H9 (cell line): ENCODE measurements around the gene RNF103. TPM values are rescaled to one million over a fixed set of nuclear protein-coding genes. Genes with fewer than 3 reads are reported as not detected.

Experiments used
- DNase-seq: peaks from one replicate; pipeline ENCODE4 v3.0.0-alpha.2; 2017
- H2AFZ ChIP-seq: one replicate; pipeline ENCODE4 v1.6.1; 2013; ENCODE audit warnings: mild to moderate bottlenecking, low read length, control low read depth, moderate library complexity
- H2AK5ac ChIP-seq: 2 replicates; pipeline ENCODE4 v1.6.1; 2013; ENCODE audit warnings: low read length, control low read depth, mixed read lengths; ENCODE audit not compliant: insufficient read length
- H2BK120ac ChIP-seq: one replicate; pipeline ENCODE4 v1.6.1; 2013; ENCODE audit warnings: low read depth, mild to moderate bottlenecking, low read length, control low read depth, inconsistent platforms; ENCODE audit not compliant: poor library complexity, severe bottlenecking
- H2BK12ac ChIP-seq: 2 replicates; pipeline ENCODE4 v1.6.1; 2013; ENCODE audit warnings: low read length, control low read depth, mixed read lengths, low read depth; ENCODE audit not compliant: insufficient read length
- H2BK15ac ChIP-seq: 2 replicates; pipeline ENCODE4 v1.6.1; 2013; ENCODE audit warnings: low read depth, low read length, control low read depth
- H2BK20ac ChIP-seq: one replicate; pipeline ENCODE4 v1.6.1; 2013; ENCODE audit warnings: low read depth, mild to moderate bottlenecking, low read length, control low read depth, inconsistent platforms; ENCODE audit not compliant: poor library complexity, severe bottlenecking
- H2BK5ac ChIP-seq: 2 replicates; pipeline ENCODE4 v1.6.1; 2013; ENCODE audit warnings: low read length, control low read depth, mixed read lengths; ENCODE audit not compliant: insufficient read length
- H3K14ac ChIP-seq: 2 replicates; pipeline ENCODE4 v1.6.1; 2013; ENCODE audit warnings: low read length, control low read depth; ENCODE audit not compliant: insufficient read depth
- H3K18ac ChIP-seq: 2 replicates; pipeline ENCODE4 v1.6.1; 2013; ENCODE audit warnings: low read depth, mild to moderate bottlenecking, mixed read lengths, low read length, control low read depth; ENCODE audit not compliant: insufficient read length
- H3K23ac ChIP-seq: 2 replicates; pipeline ENCODE4 v1.6.1; 2013; ENCODE audit warnings: low read length, control low read depth, mixed read lengths, low read depth; ENCODE audit not compliant: insufficient read length
- H3K23me2 ChIP-seq: 2 replicates; pipeline ENCODE4 v1.6.1; 2013; ENCODE audit warnings: low read depth, mild to moderate bottlenecking, mixed read lengths, low read length, control low read depth; ENCODE audit not compliant: insufficient read length, poor library complexity, severe bottlenecking
- H3K27ac ChIP-seq: 2 replicates; pipeline ENCODE4 v1.5.1; 2013; ENCODE audit warnings: low read length, control low read depth, mixed read lengths, low read depth; ENCODE audit not compliant: insufficient read length
- H3K27me3 ChIP-seq: 2 replicates; pipeline ENCODE4 v1.6.1; 2013; ENCODE audit warnings: low read length, control low read depth, inconsistent platforms; ENCODE audit not compliant: insufficient read depth
- H3K4ac ChIP-seq: 2 replicates; pipeline ENCODE4 v1.6.1; 2013; ENCODE audit warnings: low read depth, mild to moderate bottlenecking, control low read depth, inconsistent platforms, low read length, moderate library complexity
- H3K4me1 ChIP-seq: 2 replicates; pipeline ENCODE4 v1.6.1; 2013; ENCODE audit warnings: low read length, control low read depth, inconsistent platforms; ENCODE audit not compliant: insufficient read depth
- H3K4me2 ChIP-seq: 2 replicates; pipeline ENCODE4 v1.6.1; 2013; ENCODE audit warnings: low read length, control low read depth, mixed read lengths; ENCODE audit not compliant: insufficient read length, insufficient read depth
- H3K56ac ChIP-seq: 2 replicates; pipeline ENCODE4 v1.6.1; 2013; ENCODE audit warnings: low read depth, mild to moderate bottlenecking, mixed read lengths, low read length, control low read depth; ENCODE audit not compliant: insufficient read length
- H3K79me1 ChIP-seq: 2 replicates; pipeline ENCODE4 v1.6.1; 2013; ENCODE audit warnings: low read depth, mild to moderate bottlenecking, moderate library complexity, low read length, control low read depth, inconsistent platforms; ENCODE audit not compliant: insufficient read depth, poor library complexity, severe bottlenecking
- H3K79me2 ChIP-seq: 2 replicates; pipeline ENCODE4 v1.6.1; 2013; ENCODE audit warnings: low read length, control low read depth, inconsistent platforms; ENCODE audit not compliant: insufficient read depth
- H3K9ac ChIP-seq: 2 replicates; pipeline ENCODE4 v1.6.1; 2013; ENCODE audit warnings: low read length, control low read depth, mixed read lengths; ENCODE audit not compliant: insufficient read length; ENCODE audit errors: extremely low read depth
- H3K9me3 ChIP-seq: one replicate; pipeline ENCODE4 v1.6.1; 2013; ENCODE audit warnings: low read depth, low read length, inconsistent platforms; ENCODE audit not compliant: control insufficient read depth
- H3T11ph ChIP-seq: one replicate; pipeline ENCODE4 v1.6.1; 2013; ENCODE audit warnings: mild to moderate bottlenecking, low read length, control low read depth, inconsistent platforms
- H4K20me1 ChIP-seq: one replicate; pipeline ENCODE4 v1.6.1; 2013; ENCODE audit not compliant: control insufficient read depth, insufficient read length, insufficient read depth
- H4K5ac ChIP-seq: 2 replicates; pipeline ENCODE4 v1.6.1; 2013; ENCODE audit warnings: low read depth, mild to moderate bottlenecking, mixed read lengths, low read length, control low read depth; ENCODE audit not compliant: insufficient read length
- H4K8ac ChIP-seq: replicated peaks from 2 replicates; pipeline ENCODE4 v1.6.1; 2013; ENCODE audit warnings: low read length, control low read depth, mixed read lengths, low read depth; ENCODE audit not compliant: insufficient read length
- H4K91ac ChIP-seq: 2 replicates; pipeline ENCODE4 v1.6.1; 2013; ENCODE audit warnings: low read depth, mild to moderate bottlenecking, moderate library complexity, mixed read lengths, low read length, control low read depth; ENCODE audit not compliant: insufficient read length
- H3K27ac Mint-ChIP-seq, 3 experiments: 2 replicates in 2 of 3; 3 replicates in 1 of 3; pipeline ENCODE4 v1.8.0; 2020 to 2021; ENCODE audit warnings: mixed read lengths in 3 of 3, mild to moderate bottlenecking in 1 of 3, moderate library complexity in 1 of 3
- H3K27me3 Mint-ChIP-seq: 2 replicates; pipeline ENCODE4 v1.8.0; 2021; ENCODE audit warnings: low read depth, mild to moderate bottlenecking, moderate library complexity, mixed read lengths
- H3K36me3 Mint-ChIP-seq, 3 experiments: 2 replicates in 2 of 3; 3 replicates in 1 of 3; pipeline ENCODE4 v1.8.0; 2020 to 2021; ENCODE audit warnings: low read depth in 3 of 3, mixed read lengths in 3 of 3; ENCODE audit not compliant: insufficient read depth in 1 of 3
- H3K4me1 Mint-ChIP-seq, 2 experiments: 2 replicates each; pipeline ENCODE4 v1.8.0; 2020; ENCODE audit warnings: mixed read lengths in 2 of 2
- H3K4me3 Mint-ChIP-seq, 2 experiments: 2 replicates in 1 of 2; 3 replicates in 1 of 2; pipeline ENCODE4 v1.8.0; 2020 to 2021; ENCODE audit warnings: mild to moderate bottlenecking in 2 of 2, mixed read lengths in 2 of 2, moderate library complexity in 1 of 2
- H3K9me3 Mint-ChIP-seq, 2 experiments: 2 replicates in 1 of 2; 3 replicates in 1 of 2; pipeline ENCODE4 v1.8.0; 2020; ENCODE audit warnings: mild to moderate bottlenecking in 2 of 2, mixed read lengths in 2 of 2, moderate library complexity in 1 of 2
- WGBS: extraction: QIAGEN DNeasy Blood & Tissue Kit; methylation state at CpG from one replicate; pipeline ENCODE4 v1.1.7; 2013; ENCODE audit warnings: missing lambda C conversion rate, low lambda C conversion rate, mixed read lengths; ENCODE audit not compliant: insufficient read length; ENCODE audit errors: extremely low coverage; 5-methylcytosine and 5-hydroxymethylcytosine counted together
- total RNA-seq: library from RNA; stranded (reverse); gene quantifications from 2 replicates; pipeline ENCODE4 v1.2.1, GENCODE V29; 2021
- TF ChIP-seq, protein P1 (sequence below): fragments of 200-600 bp; sonication (generic); conservative IDR thresholded peaks from 3 replicates; pipeline ENCODE4 v1.8.0; 2021; ENCODE audit warnings: antibody characterized with exemption, mild to moderate bottlenecking

RNF103 gene
- total RNA-seq, 1 experiment from 2014 or later: 7.1 TPM

DNA sequence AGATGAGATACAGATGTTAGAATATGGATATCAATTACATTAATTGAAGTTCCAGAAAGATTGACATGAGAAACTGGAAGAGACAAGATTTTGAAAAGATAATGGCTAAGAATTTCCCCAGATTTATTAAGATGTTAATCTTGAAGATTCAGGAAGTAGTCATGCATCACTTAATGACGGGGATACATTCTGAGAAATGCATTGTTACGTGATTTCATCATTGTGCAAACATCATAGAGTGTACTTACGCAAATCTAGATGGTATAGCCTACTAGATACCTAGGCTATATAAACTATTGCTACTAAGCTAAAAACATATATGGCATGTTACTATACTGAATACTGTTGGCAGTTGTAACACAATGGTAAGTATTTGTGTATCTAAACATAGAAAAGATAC, 53.6 kb downstream of the RNF103 start:
- no peak overlapping the region for H3K14ac ChIP-seq
- WGBS: no CpG with 5 or more reads among the region's 3 CpGs
- no peaks in the 10 kb centered on the region for H3K79me2 ChIP-seq
- H3K4me1 ChIP-seq: no peaks in the 10 kb centered on the region
- Mint-ChIP-seq H3K27ac (no peak overlapping the region), H3K36me3 (no peaks in the 10 kb centered on the region), H3K4me3 (no peak overlapping the region), H3K4me1 (no peaks in the 10 kb centered on the region), H3K27me3 (peaks cover 15% of the 10 kb centered on the region; the same call in 1 of the 2 replicates), H3K9me3 (no peaks in the 10 kb centered on the region)
- H2AFZ ChIP-seq: no peak overlapping the region
- H3K23me2 ChIP-seq: no peaks in the 10 kb centered on the region
- no peaks in the 10 kb centered on the region for H3K9me3 ChIP-seq
- H2BK5ac ChIP-seq: no peak overlapping the region
- no peak for DNase-seq
- no peak overlapping the region for H2AK5ac ChIP-seq
- H2BK120ac ChIP-seq: no peak overlapping the region
- no peak overlapping the region for H3K9ac ChIP-seq
- no peak overlapping the region for H3K4ac ChIP-seq
- H3K79me1 ChIP-seq: no peaks in the 10 kb centered on the region
- no peak overlapping the region for H3K4me2 ChIP-seq
- H4K20me1 ChIP-seq: no peaks in the 10 kb centered on the region
- no peak overlapping the region for H2BK20ac ChIP-seq
- no peak overlapping the region for H4K5ac ChIP-seq
- H3K23ac ChIP-seq: no peak overlapping the region
- H2BK15ac ChIP-seq: no peak overlapping the region
- no peaks in the 10 kb centered on the region for H3K27me3 ChIP-seq
- no peak overlapping the region for H4K8ac ChIP-seq
- H3K18ac ChIP-seq: no peak overlapping the region
- no peak overlapping the region for H4K91ac ChIP-seq
- no peak overlapping the region for H3K27ac ChIP-seq
- H3T11ph ChIP-seq: no peak overlapping the region
- H3K56ac ChIP-seq: no peak overlapping the region
- TF ChIP-seq, protein P1, sequence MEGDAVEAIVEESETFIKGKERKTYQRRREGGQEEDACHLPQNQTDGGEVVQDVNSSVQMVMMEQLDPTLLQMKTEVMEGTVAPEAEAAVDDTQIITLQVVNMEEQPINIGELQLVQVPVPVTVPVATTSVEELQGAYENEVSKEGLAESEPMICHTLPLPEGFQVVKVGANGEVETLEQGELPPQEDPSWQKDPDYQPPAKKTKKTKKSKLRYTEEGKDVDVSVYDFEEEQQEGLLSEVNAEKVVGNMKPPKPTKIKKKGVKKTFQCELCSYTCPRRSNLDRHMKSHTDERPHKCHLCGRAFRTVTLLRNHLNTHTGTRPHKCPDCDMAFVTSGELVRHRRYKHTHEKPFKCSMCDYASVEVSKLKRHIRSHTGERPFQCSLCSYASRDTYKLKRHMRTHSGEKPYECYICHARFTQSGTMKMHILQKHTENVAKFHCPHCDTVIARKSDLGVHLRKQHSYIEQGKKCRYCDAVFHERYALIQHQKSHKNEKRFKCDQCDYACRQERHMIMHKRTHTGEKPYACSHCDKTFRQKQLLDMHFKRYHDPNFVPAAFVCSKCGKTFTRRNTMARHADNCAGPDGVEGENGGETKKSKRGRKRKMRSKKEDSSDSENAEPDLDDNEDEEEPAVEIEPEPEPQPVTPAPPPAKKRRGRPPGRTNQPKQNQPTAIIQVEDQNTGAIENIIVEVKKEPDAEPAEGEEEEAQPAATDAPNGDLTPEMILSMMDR: no peak
- no peak overlapping the region for H2BK12ac ChIP-seq
